Hepatocyte (in vitro differentiated cells): ENCODE measurements around the gene APBA3. TPM values are rescaled to one million over a fixed set of nuclear protein-coding genes. Genes with fewer than 3 reads are reported as not detected.
A peak's percentile ranks its signal among the peaks of the same experiment; 100 is the strongest.

ENCODE experiments used
- DNase-seq: peaks from one replicate; pipeline ENCODE4 v3.0.0-alpha.2; 2016; ENCODE audit warnings: low spot score
- H2AFZ ChIP-seq: fragments of 200-600 bp; sonication (generic); 2 replicates; pipeline ENCODE4 v1.6.0; 2016; ENCODE audit warnings: antibody characterized with exemption, mild to moderate bottlenecking
- H3K27ac ChIP-seq: fragments of 200-600 bp; sonication (generic); 2 replicates; pipeline ENCODE4 v1.5.1; 2016; ENCODE audit warnings: mild to moderate bottlenecking
- H3K27me3 ChIP-seq: fragments of 200-600 bp; sonication (generic); 2 replicates; pipeline ENCODE4 v1.6.1; 2016
- H3K36me3 ChIP-seq: fragments of 200-600 bp; sonication (generic); replicated peaks from 2 replicates; pipeline ENCODE4 v1.5.1; 2016; ENCODE audit warnings: low read depth; ENCODE audit not compliant: insufficient read depth
- H3K4me1 ChIP-seq: fragments of 200-600 bp; sonication (generic); 2 replicates; pipeline ENCODE4 v1.5.1; 2016; ENCODE audit warnings: mild to moderate bottlenecking, moderate library complexity; ENCODE audit not compliant: insufficient read depth
- H3K4me2 ChIP-seq: fragments of 200-600 bp; sonication (generic); 2 replicates; pipeline ENCODE4 v1.6.0; 2016
- H3K4me3 ChIP-seq: fragments of 200-600 bp; sonication (generic); 2 replicates; pipeline ENCODE4 v1.5.1; 2016; ENCODE audit warnings: mild to moderate bottlenecking
- H3K79me2 ChIP-seq: fragments of 200-600 bp; sonication (generic); 2 replicates; pipeline ENCODE4 v1.6.0; 2017; ENCODE audit warnings: mild to moderate bottlenecking
- H3K9me2 ChIP-seq: fragments of 200-600 bp; sonication (generic); replicated peaks from 2 replicates; pipeline ENCODE4 v1.6.0; 2017; ENCODE audit warnings: mild to moderate bottlenecking; ENCODE audit not compliant: insufficient read depth
- H3K9me3 ChIP-seq: fragments of 200-600 bp; sonication (generic); 2 replicates; pipeline ENCODE4 v1.5.1; 2016; ENCODE audit warnings: low read depth, mild to moderate bottlenecking
- H4K20me1 ChIP-seq: fragments of 200-600 bp; sonication (generic); 2 replicates; pipeline ENCODE4 v1.6.0; 2016; ENCODE audit warnings: mild to moderate bottlenecking; ENCODE audit not compliant: insufficient read depth, poor library complexity, severe bottlenecking
- EZH2 ChIP-seq: fragments of 200-600 bp; sonication (generic); IDR thresholded peaks from 2 replicates; pipeline ENCODE4 v1.6.1; 2016; ENCODE audit warnings: antibody characterized with exemption, mild to moderate bottlenecking, borderline replicate concordance
- EZH2phosphoT487 ChIP-seq: fragments of 200-600 bp; sonication (generic); IDR thresholded peaks from one replicate; pipeline ENCODE4 v1.6.1; 2018; ENCODE audit warnings: antibody characterized with exemption, mild to moderate bottlenecking, low read depth, moderate library complexity; ENCODE audit not compliant: unreplicated experiment, severe bottlenecking
- WGBS: methylation state at CpG from one replicate; pipeline ENCODE4 v1.1.6; 2016; ENCODE audit warnings: low lambda C conversion rate; ENCODE audit errors: missing lambda C conversion rate; 5-methylcytosine and 5-hydroxymethylcytosine counted together
- polyA plus RNA-seq: library from polyadenylated mRNA; unstranded; fragments of >200 nt; fragmentation: Nextera tagmentation; extraction: Ambion mirVana; gene quantifications from 2 replicates; pipeline ENCODE4 v1.2.1, GENCODE V29; 2016
- small RNA-seq: library from RNA; depleted of rRNA; stranded (forward); fragments of <200 nt; gene quantifications from one replicate; pipeline ENCODE3, GENCODE V24; 2014
- total RNA-seq: library from RNA; depleted of rRNA; stranded (reverse); fragments of >200 nt; gene quantifications from 2 replicates; pipeline ENCODE4 v1.2.3, GENCODE V29; 2014
- TF ChIP-seq, protein P1 (sequence below): fragments of 200-600 bp; sonication (generic); IDR thresholded peaks from 2 replicates; pipeline ENCODE4 v1.5.1; 2016; ENCODE audit warnings: antibody characterized with exemption, mild to moderate bottlenecking; ENCODE audit not compliant: poor library complexity

APBA3 gene
- total and polyA plus RNA-seq, 2 experiments from 2014 or later, result 20.7 to 25.5 TPM

DNA sequence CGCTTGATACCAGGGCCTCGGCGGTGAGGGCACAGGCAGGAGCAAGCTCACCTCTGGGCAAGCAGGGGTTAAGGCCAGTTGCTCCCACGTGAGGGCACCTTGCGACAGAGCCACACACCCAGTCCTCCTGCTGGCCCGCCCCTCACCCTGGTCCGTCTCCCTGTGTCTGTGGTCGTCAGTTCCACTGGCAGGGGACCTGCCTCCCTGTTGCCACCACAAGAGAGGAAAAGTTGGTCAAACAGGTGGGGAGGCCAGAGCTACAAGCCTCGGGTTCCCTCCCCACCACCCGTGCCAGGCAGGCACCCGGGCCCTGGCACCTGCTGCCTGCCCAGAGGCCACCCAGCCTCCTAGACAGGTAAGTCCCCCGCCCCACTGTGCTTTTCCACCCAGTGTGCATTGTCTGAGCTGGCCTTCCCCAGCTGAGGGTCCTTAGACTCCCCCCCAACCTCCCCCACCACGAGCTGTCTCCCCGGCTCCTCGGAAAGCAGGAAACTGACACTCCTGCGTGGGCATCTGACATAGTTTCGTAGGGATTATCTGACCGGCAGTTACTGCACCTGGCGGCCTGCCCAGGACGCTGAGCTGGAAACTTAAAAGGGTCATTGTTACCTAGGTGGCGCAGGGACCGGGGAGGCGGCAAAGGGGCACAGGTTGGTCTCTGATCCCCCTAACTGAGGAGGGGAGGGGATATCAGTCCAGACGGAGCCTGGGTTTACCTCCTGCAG, 53.1 kb downstream of the APBA3 start, which contains the start of gene TJP3:
Gene TJP3 (plus strand): TSS at position 178 of the 725 bp plus-strand sequence. CDS start 20,049 bp downstream, outside the sequence.
- Histone ChIP-seq H3K36me3 (no peaks in the 10 kb centered on the region), H3K4me3 (peak within 1 kb of the TSS; percentile 26), H3K9me3 (no peaks in the 10 kb centered on the region), H3K79me2 (peaks cover 6% of the 10 kb centered on the region), H3K27ac (peak within 1 kb of the TSS; percentile 89), H3K9me2 (no peaks in the 10 kb centered on the region), H4K20me1 (no peaks in the 10 kb centered on the region), H3K4me1 (peaks cover 6% of the 10 kb centered on the region), H3K27me3 (no peaks in the 10 kb centered on the region), H2AFZ (no peak within 1 kb of the TSS), H3K4me2 (peak within 1 kb of the TSS; percentile 72)
- WGBS, result 41% methylated on average over 22 of the region's 24 CpGs
- DNase-seq, result peak; percentile 72
- TF ChIP-seq EZH2phosphoT487, result no peak
- TF ChIP-seq EZH2, result no peak
- TF ChIP-seq, protein P1, sequence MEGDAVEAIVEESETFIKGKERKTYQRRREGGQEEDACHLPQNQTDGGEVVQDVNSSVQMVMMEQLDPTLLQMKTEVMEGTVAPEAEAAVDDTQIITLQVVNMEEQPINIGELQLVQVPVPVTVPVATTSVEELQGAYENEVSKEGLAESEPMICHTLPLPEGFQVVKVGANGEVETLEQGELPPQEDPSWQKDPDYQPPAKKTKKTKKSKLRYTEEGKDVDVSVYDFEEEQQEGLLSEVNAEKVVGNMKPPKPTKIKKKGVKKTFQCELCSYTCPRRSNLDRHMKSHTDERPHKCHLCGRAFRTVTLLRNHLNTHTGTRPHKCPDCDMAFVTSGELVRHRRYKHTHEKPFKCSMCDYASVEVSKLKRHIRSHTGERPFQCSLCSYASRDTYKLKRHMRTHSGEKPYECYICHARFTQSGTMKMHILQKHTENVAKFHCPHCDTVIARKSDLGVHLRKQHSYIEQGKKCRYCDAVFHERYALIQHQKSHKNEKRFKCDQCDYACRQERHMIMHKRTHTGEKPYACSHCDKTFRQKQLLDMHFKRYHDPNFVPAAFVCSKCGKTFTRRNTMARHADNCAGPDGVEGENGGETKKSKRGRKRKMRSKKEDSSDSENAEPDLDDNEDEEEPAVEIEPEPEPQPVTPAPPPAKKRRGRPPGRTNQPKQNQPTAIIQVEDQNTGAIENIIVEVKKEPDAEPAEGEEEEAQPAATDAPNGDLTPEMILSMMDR, result no peak

GRCh38 chr19:3707868-3708206, 53.7 kb downstream of the APBA3 start:
- H3K9me2 ChIP-seq, result no peaks in the 10 kb centered on the region
- H3K27me3 ChIP-seq, result no peaks in the 10 kb centered on the region
- H3K9me3 ChIP-seq, result no peaks in the 10 kb centered on the region
- peaks cover 6% of the 10 kb centered on the region for H3K4me1 ChIP-seq
- H4K20me1 ChIP-seq, result no peaks in the 10 kb centered on the region
- 89% methylated on average over 12 of the region's 12 CpGs for WGBS
- H3K79me2 ChIP-seq, result peaks cover 6% of the 10 kb centered on the region
- peak overlapping the region; percentile 45 for H3K27ac ChIP-seq
- H2AFZ ChIP-seq, result no peak overlapping the region
- no peak overlapping the region for H3K4me3 ChIP-seq
- no peaks in the 10 kb centered on the region for H3K36me3 ChIP-seq
- H3K4me2 ChIP-seq, result peak overlapping the region; percentile 72
- DNase-seq, result no peak
- TF ChIP-seq EZH2phosphoT487 (no peak), EZH2 (no peak)
- TF ChIP-seq, protein P1, result no peak

GRCh38 chr19:3701200-3701599, 60.3 kb downstream of the APBA3 start:
- no peak overlapping the region for H2AFZ ChIP-seq
- no peaks in the 10 kb centered on the region for H3K36me3 ChIP-seq
- DNase-seq, result no peak
- peaks cover 37% of the 10 kb centered on the region for H3K79me2 ChIP-seq
- H3K4me3 ChIP-seq, result no peak overlapping the region
- H3K4me2 ChIP-seq, result peak overlapping the region; percentile 60
- H3K4me1 ChIP-seq, result peaks cover 13% of the 10 kb centered on the region
- peaks cover 35% of the 10 kb centered on the region for H4K20me1 ChIP-seq
- H3K9me2 ChIP-seq, result no peaks in the 10 kb centered on the region
- H3K27me3 ChIP-seq, result no peaks in the 10 kb centered on the region
- no peak overlapping the region for H3K27ac ChIP-seq
- WGBS, result 18% methylated on average over 1 of the region's 1 CpG
- no peaks in the 10 kb centered on the region for H3K9me3 ChIP-seq
- TF ChIP-seq EZH2, result no peak
- TF ChIP-seq EZH2phosphoT487, result no peak
- TF ChIP-seq, protein P1, result no peak

Small RNAs within 50 kb of the gene (small RNA-seq; reads per million reads assigned to genes)
- not detected for gene AC005777.1

Other genes starting within 250 kb of the APBA3 start
- gene TEKTIP1, start 222.5 kb downstream of the APBA3 start, total RNA-seq, result not detected in 2 replicates
- gene TEKTIP1, start 222.5 kb downstream of the APBA3 start, polyA plus RNA-seq, result 1.4 and 1.5 TPM in 2 replicates
- 39.3 and 44.7 TPM in 2 replicates for gene MFSD12, start 204.1 kb downstream of the APBA3 start, total RNA-seq
- gene MFSD12, start 204.1 kb downstream of the APBA3 start, polyA plus RNA-seq, result 57.7 and 63.5 TPM in 2 replicates
- gene HMG20B, start 188.7 kb downstream of the APBA3 start, total RNA-seq, result 61.4 and 62.6 TPM in 2 replicates
- 82.3 and 105 TPM in 2 replicates for gene HMG20B, start 188.7 kb downstream of the APBA3 start, polyA plus RNA-seq
- 0.04 TPM in 1 of 2 replicates, not detected in the other for gene GIPC3, start 176.2 kb downstream of the APBA3 start, total RNA-seq
- 0.19 and 0.28 TPM in 2 replicates for gene GIPC3, start 176.2 kb downstream of the APBA3 start, polyA plus RNA-seq
- 0.12 and 0.70 TPM in 2 replicates for gene TBXA2R, start 154.8 kb downstream of the APBA3 start, total RNA-seq
- gene TBXA2R, start 154.8 kb downstream of the APBA3 start, polyA plus RNA-seq, result 1.2 and 2.0 TPM in 2 replicates
- 15.5 and 18.3 TPM in 2 replicates for gene CACTIN, start 134.9 kb downstream of the APBA3 start, total RNA-seq
- gene CACTIN, start 134.9 kb downstream of the APBA3 start, polyA plus RNA-seq, result 15.7 and 18.3 TPM in 2 replicates
- 13.7 and 20.7 TPM in 2 replicates for gene PIP5K1C, start 61.2 kb downstream of the APBA3 start, total RNA-seq
- 33.5 and 37.1 TPM in 2 replicates for gene PIP5K1C, start 61.2 kb downstream of the APBA3 start, polyA plus RNA-seq
- gene TJP3, start 53.3 kb downstream of the APBA3 start, total RNA-seq, result 23.7 and 24.4 TPM in 2 replicates
- gene TJP3, start 53.3 kb downstream of the APBA3 start, polyA plus RNA-seq, result 49.2 and 56.9 TPM in 2 replicates
- gene MRPL54, start 990 bp upstream of the APBA3 start, total RNA-seq, result 39.0 and 42.2 TPM in 2 replicates
- gene MRPL54, start 990 bp upstream of the APBA3 start, polyA plus RNA-seq, result 71.2 and 86.8 TPM in 2 replicates
- gene RAX2, start 10.5 kb upstream of the APBA3 start, total RNA-seq, result not detected in 2 replicates
- 0.22 TPM in 1 of 2 replicates, not detected in the other for gene RAX2, start 10.5 kb upstream of the APBA3 start, polyA plus RNA-seq
- gene MATK, start 24.7 kb upstream of the APBA3 start, total RNA-seq, result not detected in 2 replicates
- 0.34 and 0.50 TPM in 2 replicates for gene MATK, start 24.7 kb upstream of the APBA3 start, polyA plus RNA-seq
- 0.36 and 0.97 TPM in 2 replicates for gene ZFR2, start 107.3 kb upstream of the APBA3 start, total RNA-seq
- 1.7 and 3.3 TPM in 2 replicates for gene ZFR2, start 107.3 kb upstream of the APBA3 start, polyA plus RNA-seq
- gene ATCAY, start 119.0 kb upstream of the APBA3 start, total RNA-seq, result 0.13 and 0.28 TPM in 2 replicates
- gene ATCAY, start 119.0 kb upstream of the APBA3 start, polyA plus RNA-seq, result 0.33 TPM in 1 of 2 replicates, not detected in the other
- 0.32 TPM in 1 of 2 replicates, not detected in the other for gene NMRK2, start 171.4 kb upstream of the APBA3 start, total RNA-seq
- 0.95 TPM in 1 of 2 replicates, not detected in the other for gene NMRK2, start 171.4 kb upstream of the APBA3 start, polyA plus RNA-seq
- 113 and 140 TPM in 2 replicates for gene DAPK3, start 209.4 kb upstream of the APBA3 start, total RNA-seq
- 103 and 123 TPM in 2 replicates for gene DAPK3, start 209.4 kb upstream of the APBA3 start, polyA plus RNA-seq
- gene EEF2, start 223.8 kb upstream of the APBA3 start, total RNA-seq, result 1,740 and 1,817 TPM in 2 replicates
- gene EEF2, start 223.8 kb upstream of the APBA3 start, polyA plus RNA-seq, result 444 and 526 TPM in 2 replicates
- gene PIAS4, start 246.0 kb upstream of the APBA3 start, total RNA-seq, result 16.7 and 18.1 TPM in 2 replicates
- 8.3 and 15.0 TPM in 2 replicates for gene PIAS4, start 246.0 kb upstream of the APBA3 start, polyA plus RNA-seq